ENCODE results near the gene MTNR1A. TPM values are rescaled to one million over a fixed set of nuclear protein-coding genes. Genes with fewer than 3 reads are reported as not detected.

MTNR1A gene
- total and polyA plus RNA-seq, 2 experiments from 2014 or later = 0.32 to 1.4 TPM

GRCh38 chr4:186551849-186552248 is 3.5 kb downstream of the MTNR1A start:
- Histone ChIP-seq H3K27ac (ENCODE audit: low read depth) (no peak overlapping the region), H3K4me2 (no peak overlapping the region), H3K27me3 (ENCODE audit: insufficient read depth) (peaks cover 18% of the 10 kb centered on the region), H3K4me3 (no peak overlapping the region), H3K36me3 (ENCODE audit: insufficient read depth) (no peaks in the 10 kb centered on the region), H3K79me2 (replicated peaks; ENCODE audit: insufficient read depth) (no peaks in the 10 kb centered on the region), H4K20me1 (replicated peaks; ENCODE audit: insufficient read depth) (no peaks in the 10 kb centered on the region), H3K9me2 (ENCODE audit: insufficient read depth) (no peaks in the 10 kb centered on the region), H3F3A (replicated peaks; ENCODE audit: low read depth) (no peaks in the 10 kb centered on the region), H3K4me1 (ENCODE audit: insufficient read depth) (no peaks in the 10 kb centered on the region), H2AFZ (no peak overlapping the region)
- H3K36me3 Mint-ChIP-seq (ENCODE audit: low read depth) = no peaks in the 10 kb centered on the region; the same call in 2 of the 3 replicates
- no peak for DNase-seq (ENCODE audit: low spot score)
- H3K27ac Mint-ChIP-seq = no peak overlapping the region
- no peak overlapping the region for H3K4me3 Mint-ChIP-seq
- TF ChIP-seq EZH2 (IDR thresholded peaks at IDR 0.05; ENCODE audit: low read depth, unreplicated experiment) (no peak), JUNB (IDR thresholded peaks at IDR 0.05; ENCODE audit: unreplicated experiment) (no peak), EZH2phosphoT487 (IDR thresholded peaks at IDR 0.05; ENCODE audit: unreplicated experiment) (no peak), STAT1 (IDR thresholded peaks at IDR 0.05; ENCODE audit: unreplicated experiment) (no peak), NANOG (IDR thresholded peaks at IDR 0.05; ENCODE audit: borderline replicate concordance) (no peak), ZNF331 (CRISPR knock-in tag; IDR thresholded peaks at IDR 0.05; ENCODE audit: low read depth) (no peak), REST (IDR thresholded peaks at IDR 0.05; ENCODE audit: unreplicated experiment) (no peak), ETS1 (IDR thresholded peaks at IDR 0.05) (no peak), ZNF462 (CRISPR knock-in tag; IDR thresholded peaks at IDR 0.05) (no peak), CREB1 (CRISPR knock-in tag; IDR thresholded peaks at IDR 0.05; ENCODE audit: low read depth) (no peak), POLR2AphosphoS5 (IDR thresholded peaks at IDR 0.05; ENCODE audit: low read depth) (no peak), CTCF (conservative IDR thresholded peaks at IDR 0.05; ENCODE audit: low read depth in 2 of 2) (no peak), ZNF114 (CRISPR knock-in tag; IDR thresholded peaks at IDR 0.05) (no peak)
- no peak for ATAC-seq
- no peaks in the 10 kb centered on the region; the same call in 2 of the 3 replicates for H3K9me3 Mint-ChIP-seq
- H3K4me1 Mint-ChIP-seq = peaks cover 8% of the 10 kb centered on the region
- H3K27me3 Mint-ChIP-seq (ENCODE audit: insufficient read depth, low read depth, poor library complexity) = peaks cover 6% of the 10 kb centered on the region
